K562 (cell line): ENCODE results near the gene SCNN1B. TPM values are rescaled to one million over a fixed set of nuclear protein-coding genes. Genes with fewer than 3 reads are reported as not detected.

Experiments used
- ATAC-seq: fragments of 200-7000 bp; cut with Tn5 transposase; 3 replicates; pipeline ENCODE4 v1.9.1; 2020; ENCODE audit warnings: moderate library complexity
- BruUV-seq: library from RNA; stranded (reverse); fragments of 400-500 nt; replicated peaks from 2 replicates; lab custom pipeline; 2021; lab: Mats Ljungman, UMichigan
- CTCF ChIA-PET: fragments of 300-600 bp; formaldehyde crosslinking; extraction: SDS; loops from one replicate; lab custom pipeline; 2021; ENCODE audit warnings: low intra/inter-chr PET ratio; lab: Yijun Ruan, JAX
- POLR2A ChIA-PET: fragments of 300-600, 350-650 bp; sonication (Branson Sonifier 250); formaldehyde crosslinking; extraction: SDS; loops from one replicate; lab custom pipeline; 2021; ENCODE audit warnings: antibody characterized with exemption, inconsistent platforms; lab: Yijun Ruan, JAX
- DNase-seq, 4 experiments: peaks; one replicate each; pipeline versions ENCODE4 v3.0.0 to v3.0.0-alpha.2; 2011 to 2018; ENCODE audit warnings: low spot score in 3 of 4, mixed read lengths in 3 of 4; ENCODE audit errors: extremely low read depth in 1 of 4
- FAIRE-seq: peaks from 2 replicates; lab custom pipeline; 2011; peaks lifted over from hg19 to GRCh38; lab: Jason Lieb, UNC
- H2AFZ ChIP-seq: 2 replicates; pipeline ENCODE4 v1.6.0; 2011; ENCODE audit warnings: low read depth, low read length, control low read depth, inconsistent platforms
- H3K27ac ChIP-seq: fragments of 200-600 bp; 3 replicates; pipeline ENCODE4 v1.8.0; 2011; ENCODE audit warnings: low read depth, mild to moderate bottlenecking, control low read depth, inconsistent platforms, low read length, moderate library complexity, mixed read lengths; ENCODE audit errors: extremely low read depth
- H3K27me3 ChIP-seq, 2 experiments: fragments of 300-600 bp in 1 of 2; 2 replicates in 1 of 2; 3 replicates in 1 of 2; pipeline versions ENCODE4 v1.6.0 to v1.8.0; 2011; ENCODE audit warnings: inconsistent platforms in 2 of 2, low read length in 2 of 2, mild to moderate bottlenecking in 1 of 2, mixed read lengths in 1 of 2, moderate library complexity in 1 of 2; ENCODE audit not compliant: control insufficient read depth in 2 of 2, insufficient read depth in 2 of 2
- H3K36me3 ChIP-seq: fragments of 300-600 bp; 3 replicates; pipeline ENCODE4 v1.8.0; 2011; ENCODE audit warnings: mild to moderate bottlenecking, low read length, inconsistent platforms; ENCODE audit not compliant: control insufficient read depth, insufficient read depth
- H3K4me1 ChIP-seq, 2 experiments: fragments of 200-600 bp in 1 of 2; replicated peaks in 1 of 2; 2 replicates in 1 of 2; 3 replicates in 1 of 2; pipeline versions ENCODE4 v1.5.1 to v1.8.0; 2011; ENCODE audit warnings: inconsistent platforms in 2 of 2, low read length in 2 of 2, mild to moderate bottlenecking in 1 of 2, mixed read lengths in 1 of 2, moderate library complexity in 1 of 2; ENCODE audit not compliant: control insufficient read depth in 2 of 2, insufficient read depth in 2 of 2
- H3K4me2 ChIP-seq: 2 replicates; pipeline ENCODE4 v1.6.1; 2011; ENCODE audit warnings: low read length, control low read depth, inconsistent platforms, mixed read lengths; ENCODE audit not compliant: insufficient read depth
- H3K4me3 ChIP-seq: fragments of 200-600 bp; sonication (generic), shearing (Covaris generic); 2 replicates; pipeline ENCODE4 v1.5.1; 2016; ENCODE audit warnings: control low read depth, inconsistent platforms
- H3K79me2 ChIP-seq: fragments of 200-600 bp; 3 replicates; pipeline ENCODE4 v1.8.0; 2011; ENCODE audit warnings: low read length, inconsistent platforms; ENCODE audit not compliant: control insufficient read depth, insufficient read depth
- H3K9ac ChIP-seq, 2 experiments: 2 replicates each; pipeline versions ENCODE4 v1.6.0 to v1.6.1; 2011; ENCODE audit warnings: low read depth in 2 of 2, low read length in 2 of 2, control low read depth in 1 of 2, inconsistent platforms in 1 of 2, mild to moderate bottlenecking in 1 of 2, mixed read lengths in 1 of 2; ENCODE audit not compliant: insufficient read depth in 1 of 2
- H3K9me1 ChIP-seq: one replicate; pipeline ENCODE4 v1.6.0; 2011; ENCODE audit warnings: inconsistent platforms, mild to moderate bottlenecking, low read length, moderate library complexity; ENCODE audit not compliant: control insufficient read depth, insufficient read depth
- H3K9me3 ChIP-seq: replicated peaks from 2 replicates; pipeline ENCODE4 v1.5.1; 2011; ENCODE audit warnings: low read depth, low read length, inconsistent platforms; ENCODE audit not compliant: control insufficient read depth, insufficient read depth
- H4K20me1 ChIP-seq: replicated peaks from 2 replicates; pipeline ENCODE4 v1.6.1; 2011; ENCODE audit warnings: low read length, inconsistent platforms, mixed read lengths; ENCODE audit not compliant: control insufficient read depth, insufficient read depth
- CC2D1A ChIP-seq: fragments of 450-650 bp; IDR thresholded peaks from 2 replicates; pipeline ENCODE4 v1.6.1; 2017; ENCODE audit warnings: mild to moderate bottlenecking
- DIDO1 ChIP-seq: fragments of 450-650 bp; IDR thresholded peaks from 2 replicates; pipeline ENCODE4 v1.6.1; 2016; ENCODE audit warnings: low read depth, missing biosample characterization, missing genetic modification characterization
- HCFC1 ChIP-seq: IDR thresholded peaks from 2 replicates; pipeline ENCODE4 v1.6.1; 2012; ENCODE audit warnings: low read depth, low read length, improper control_type of control experiment
- MYC ChIP-seq, 2 experiments: fragments of 250-450 bp in 1 of 2; sonication (Bioruptor Pico) in 1 of 2; IDR thresholded peaks; 2 replicates each; pipeline versions ENCODE4 v1.5.1 to v1.6.1; 2012 to 2021; ENCODE audit warnings: low read depth in 2 of 2, borderline replicate concordance in 1 of 2, improper control_type of control experiment in 1 of 2, low read length in 1 of 2, mild to moderate bottlenecking in 1 of 2, moderate library complexity in 1 of 2
- SP2 ChIP-seq: IDR thresholded peaks from 2 replicates; pipeline ENCODE4 v1.6.1; 2011; ENCODE audit warnings: mild to moderate bottlenecking, low read depth, low read length, moderate library complexity; ENCODE audit not compliant: poor library complexity, severe bottlenecking; ENCODE audit errors: extremely low read depth
- ZNF324 ChIP-seq: fragments of 250-450 bp; sonication (Bioruptor Pico); IDR thresholded peaks from 2 replicates; pipeline ENCODE4 v1.4.0; 2020; ENCODE audit warnings: mild to moderate bottlenecking
- WGBS: fragments of 100-300 bp; shearing (Covaris generic); methylation state at CpG from one replicate; pipeline ENCODE4 v1.1.6; 2016; ENCODE audit warnings: low coverage, mixed read lengths; ENCODE audit not compliant: insufficient coverage; ENCODE audit errors: missing lambda C conversion rate; 5-methylcytosine and 5-hydroxymethylcytosine counted together
- in situ Hi-C: fragments of 300-500 bp; cut with MboI; formaldehyde crosslinking; loops from 4 replicates; pipeline ENCODE4 v1.15.0; 2018; ENCODE audit warnings: inconsistent platforms, mixed read lengths
- intact Hi-C: fragments of 100-400 bp; cut with micrococcal nuclease; formaldehyde crosslinking; loops from 2 replicates; pipeline ENCODE4 v1.14.2; 2022
- polyA plus RNA-seq, 8 experiments: library from polyadenylated mRNA; depleted of rRNA in 4 of 8; stranded (reverse) in 5 of 8; unstranded in 3 of 8; fragments of >200 nt; fragmentation: Nextera tagmentation in 2 of 8; fragmentation: Illumina TruSeq in 1 of 8; extraction: Ambion mirVana in 2 of 8; extraction: Trizol in 1 of 8; gene quantifications; 2 replicates each; pipeline versions ENCODE4 v1.2.1 to v1.2.3, GENCODE V29; 2011 to 2014; ENCODE audit warnings: inconsistent platforms in 1 of 8, missing spikeins in 1 of 8
- total RNA-seq, 7 experiments: library from RNA; depleted of rRNA in 6 of 7; stranded (reverse); fragments of >200 nt in 6 of 7; fragmentation: Illumina TruSeq in 2 of 7; extraction: Trizol in 2 of 7; gene quantifications; 2 replicates each; pipeline versions ENCODE4 v1.2.1 to v1.2.3, GENCODE V29; 2011 to 2021; ENCODE audit warnings: low replicate concordance in 1 of 7
- TF ChIP-seq, protein P1 (sequence below): IDR thresholded peaks from 2 replicates; pipeline ENCODE4 v1.6.1; 2011; ENCODE audit warnings: borderline replicate concordance, low read depth, mild to moderate bottlenecking, moderate library complexity, low read length; ENCODE audit not compliant: insufficient read depth, poor library complexity, severe bottlenecking
- TF ChIP-seq, protein P2 (sequence below): fragments of 450-650 bp; IDR thresholded peaks from 2 replicates; pipeline ENCODE4 v1.6.1; 2016; ENCODE audit warnings: mild to moderate bottlenecking, moderate library complexity

Gene SCNN1B
- total and polyA plus RNA-seq, 9 of the 15 experiments (the other 6 are each of a cell fraction or from before 2014, with no cell fraction given) = not detected

DNA sequence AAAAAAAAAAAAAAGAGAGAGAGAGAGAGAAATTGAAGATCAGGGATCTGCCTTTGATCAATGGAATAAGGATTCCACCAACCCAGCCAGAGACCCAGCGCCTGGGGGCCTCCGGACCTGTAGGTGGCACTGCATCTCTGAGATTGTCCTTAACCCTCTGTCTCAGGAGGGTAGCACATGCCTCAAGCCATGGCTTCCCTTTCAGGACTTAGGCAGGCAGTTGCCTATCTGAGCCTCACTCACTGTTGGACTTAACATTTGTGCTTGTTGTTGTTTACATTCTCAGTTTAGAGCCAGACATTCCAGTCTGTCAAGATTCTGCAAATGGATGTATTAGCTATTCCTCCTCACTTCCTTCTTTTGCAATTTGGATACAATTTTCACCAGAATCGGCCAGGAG is 5.1 kb upstream of the SCNN1B start:
- intact Hi-C loops = no loop called here
- Histone ChIP-seq H3K9ac (no peak overlapping the region), H3K36me3 (no peaks in the 10 kb centered on the region), H3K9me1 (no peaks in the 10 kb centered on the region), H3K79me2 (no peaks in the 10 kb centered on the region), H3K4me1 (peaks cover 0 to 2% of the 10 kb centered on the region in 2 experiments; a peak in 1 of 5 replicates), H4K20me1 (no peaks in the 10 kb centered on the region), H3K27ac (no peak overlapping the region), H3K9me3 (no peaks in the 10 kb centered on the region), H3K4me2 (no peak overlapping the region), H3K27me3 (peaks cover 4 to 14% of the 10 kb centered on the region in 2 experiments), H2AFZ (peak overlapping the region; percentile 74), H3K4me3 (no peak overlapping the region)
- FAIRE-seq = peak; percentile 72
- CTCF ChIA-PET = no interaction called here
- peak; percentile 44 to 55 (median 52) for DNase-seq
- in situ Hi-C loops = no loop called here
- BruUV-seq = no TSS peak
- peak; percentile 94 for ATAC-seq
- POLR2A ChIA-PET = no interaction called here
- 11% methylated on average over 3 of the region's 3 CpGs for WGBS
- TF ChIP-seq, protein P1, sequence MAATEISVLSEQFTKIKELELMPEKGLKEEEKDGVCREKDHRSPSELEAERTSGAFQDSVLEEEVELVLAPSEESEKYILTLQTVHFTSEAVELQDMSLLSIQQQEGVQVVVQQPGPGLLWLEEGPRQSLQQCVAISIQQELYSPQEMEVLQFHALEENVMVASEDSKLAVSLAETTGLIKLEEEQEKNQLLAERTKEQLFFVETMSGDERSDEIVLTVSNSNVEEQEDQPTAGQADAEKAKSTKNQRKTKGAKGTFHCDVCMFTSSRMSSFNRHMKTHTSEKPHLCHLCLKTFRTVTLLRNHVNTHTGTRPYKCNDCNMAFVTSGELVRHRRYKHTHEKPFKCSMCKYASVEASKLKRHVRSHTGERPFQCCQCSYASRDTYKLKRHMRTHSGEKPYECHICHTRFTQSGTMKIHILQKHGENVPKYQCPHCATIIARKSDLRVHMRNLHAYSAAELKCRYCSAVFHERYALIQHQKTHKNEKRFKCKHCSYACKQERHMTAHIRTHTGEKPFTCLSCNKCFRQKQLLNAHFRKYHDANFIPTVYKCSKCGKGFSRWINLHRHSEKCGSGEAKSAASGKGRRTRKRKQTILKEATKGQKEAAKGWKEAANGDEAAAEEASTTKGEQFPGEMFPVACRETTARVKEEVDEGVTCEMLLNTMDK = peak; percentile 66
- TF ChIP-seq MYC (IDR thresholded peaks at IDR 0.05; ENCODE audit: low read depth, low read length) (peak; percentile 83), MYC (CRISPR knock-in tag; IDR thresholded peaks at IDR 0.05; ENCODE audit: borderline replicate concordance, low read depth) (no peak), DIDO1 (peak; percentile 52; the same call in 1 of the 2 replicates), CC2D1A (0 out of 2 replicates have a peak, but pooled peaks have one; percentile 38), ZNF324 (no peak), SP2 (peak; percentile 43), HCFC1 (peak; percentile 39; the same call in 1 of the 2 replicates)
- TF ChIP-seq, protein P2, sequence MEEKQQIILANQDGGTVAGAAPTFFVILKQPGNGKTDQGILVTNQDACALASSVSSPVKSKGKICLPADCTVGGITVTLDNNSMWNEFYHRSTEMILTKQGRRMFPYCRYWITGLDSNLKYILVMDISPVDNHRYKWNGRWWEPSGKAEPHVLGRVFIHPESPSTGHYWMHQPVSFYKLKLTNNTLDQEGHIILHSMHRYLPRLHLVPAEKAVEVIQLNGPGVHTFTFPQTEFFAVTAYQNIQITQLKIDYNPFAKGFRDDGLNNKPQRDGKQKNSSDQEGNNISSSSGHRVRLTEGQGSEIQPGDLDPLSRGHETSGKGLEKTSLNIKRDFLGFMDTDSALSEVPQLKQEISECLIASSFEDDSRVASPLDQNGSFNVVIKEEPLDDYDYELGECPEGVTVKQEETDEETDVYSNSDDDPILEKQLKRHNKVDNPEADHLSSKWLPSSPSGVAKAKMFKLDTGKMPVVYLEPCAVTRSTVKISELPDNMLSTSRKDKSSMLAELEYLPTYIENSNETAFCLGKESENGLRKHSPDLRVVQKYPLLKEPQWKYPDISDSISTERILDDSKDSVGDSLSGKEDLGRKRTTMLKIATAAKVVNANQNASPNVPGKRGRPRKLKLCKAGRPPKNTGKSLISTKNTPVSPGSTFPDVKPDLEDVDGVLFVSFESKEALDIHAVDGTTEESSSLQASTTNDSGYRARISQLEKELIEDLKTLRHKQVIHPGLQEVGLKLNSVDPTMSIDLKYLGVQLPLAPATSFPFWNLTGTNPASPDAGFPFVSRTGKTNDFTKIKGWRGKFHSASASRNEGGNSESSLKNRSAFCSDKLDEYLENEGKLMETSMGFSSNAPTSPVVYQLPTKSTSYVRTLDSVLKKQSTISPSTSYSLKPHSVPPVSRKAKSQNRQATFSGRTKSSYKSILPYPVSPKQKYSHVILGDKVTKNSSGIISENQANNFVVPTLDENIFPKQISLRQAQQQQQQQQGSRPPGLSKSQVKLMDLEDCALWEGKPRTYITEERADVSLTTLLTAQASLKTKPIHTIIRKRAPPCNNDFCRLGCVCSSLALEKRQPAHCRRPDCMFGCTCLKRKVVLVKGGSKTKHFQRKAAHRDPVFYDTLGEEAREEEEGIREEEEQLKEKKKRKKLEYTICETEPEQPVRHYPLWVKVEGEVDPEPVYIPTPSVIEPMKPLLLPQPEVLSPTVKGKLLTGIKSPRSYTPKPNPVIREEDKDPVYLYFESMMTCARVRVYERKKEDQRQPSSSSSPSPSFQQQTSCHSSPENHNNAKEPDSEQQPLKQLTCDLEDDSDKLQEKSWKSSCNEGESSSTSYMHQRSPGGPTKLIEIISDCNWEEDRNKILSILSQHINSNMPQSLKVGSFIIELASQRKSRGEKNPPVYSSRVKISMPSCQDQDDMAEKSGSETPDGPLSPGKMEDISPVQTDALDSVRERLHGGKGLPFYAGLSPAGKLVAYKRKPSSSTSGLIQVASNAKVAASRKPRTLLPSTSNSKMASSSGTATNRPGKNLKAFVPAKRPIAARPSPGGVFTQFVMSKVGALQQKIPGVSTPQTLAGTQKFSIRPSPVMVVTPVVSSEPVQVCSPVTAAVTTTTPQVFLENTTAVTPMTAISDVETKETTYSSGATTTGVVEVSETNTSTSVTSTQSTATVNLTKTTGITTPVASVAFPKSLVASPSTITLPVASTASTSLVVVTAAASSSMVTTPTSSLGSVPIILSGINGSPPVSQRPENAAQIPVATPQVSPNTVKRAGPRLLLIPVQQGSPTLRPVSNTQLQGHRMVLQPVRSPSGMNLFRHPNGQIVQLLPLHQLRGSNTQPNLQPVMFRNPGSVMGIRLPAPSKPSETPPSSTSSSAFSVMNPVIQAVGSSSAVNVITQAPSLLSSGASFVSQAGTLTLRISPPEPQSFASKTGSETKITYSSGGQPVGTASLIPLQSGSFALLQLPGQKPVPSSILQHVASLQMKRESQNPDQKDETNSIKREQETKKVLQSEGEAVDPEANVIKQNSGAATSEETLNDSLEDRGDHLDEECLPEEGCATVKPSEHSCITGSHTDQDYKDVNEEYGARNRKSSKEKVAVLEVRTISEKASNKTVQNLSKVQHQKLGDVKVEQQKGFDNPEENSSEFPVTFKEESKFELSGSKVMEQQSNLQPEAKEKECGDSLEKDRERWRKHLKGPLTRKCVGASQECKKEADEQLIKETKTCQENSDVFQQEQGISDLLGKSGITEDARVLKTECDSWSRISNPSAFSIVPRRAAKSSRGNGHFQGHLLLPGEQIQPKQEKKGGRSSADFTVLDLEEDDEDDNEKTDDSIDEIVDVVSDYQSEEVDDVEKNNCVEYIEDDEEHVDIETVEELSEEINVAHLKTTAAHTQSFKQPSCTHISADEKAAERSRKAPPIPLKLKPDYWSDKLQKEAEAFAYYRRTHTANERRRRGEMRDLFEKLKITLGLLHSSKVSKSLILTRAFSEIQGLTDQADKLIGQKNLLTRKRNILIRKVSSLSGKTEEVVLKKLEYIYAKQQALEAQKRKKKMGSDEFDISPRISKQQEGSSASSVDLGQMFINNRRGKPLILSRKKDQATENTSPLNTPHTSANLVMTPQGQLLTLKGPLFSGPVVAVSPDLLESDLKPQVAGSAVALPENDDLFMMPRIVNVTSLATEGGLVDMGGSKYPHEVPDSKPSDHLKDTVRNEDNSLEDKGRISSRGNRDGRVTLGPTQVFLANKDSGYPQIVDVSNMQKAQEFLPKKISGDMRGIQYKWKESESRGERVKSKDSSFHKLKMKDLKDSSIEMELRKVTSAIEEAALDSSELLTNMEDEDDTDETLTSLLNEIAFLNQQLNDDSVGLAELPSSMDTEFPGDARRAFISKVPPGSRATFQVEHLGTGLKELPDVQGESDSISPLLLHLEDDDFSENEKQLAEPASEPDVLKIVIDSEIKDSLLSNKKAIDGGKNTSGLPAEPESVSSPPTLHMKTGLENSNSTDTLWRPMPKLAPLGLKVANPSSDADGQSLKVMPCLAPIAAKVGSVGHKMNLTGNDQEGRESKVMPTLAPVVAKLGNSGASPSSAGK = peak; percentile 63
